Stimulated activated memory B cell treated with anti-CD40 and anti-IgM and Interleukin-4, amounts not matched to agents 10 μg/mL and 1 μg/mL and 100 μg/mL, for 72 hours (primary cell): ENCODE measurements around the gene AKR1C3.
"Not testable (repeated sequence)": the region's sequence is repeated elsewhere in the genome, so short reads cannot be mapped to it uniquely, and the experiment has no call there.

Source experiments
- ATAC-seq: fragments of 150-1000 bp; cut with Tn5 transposase; 2 replicates; pipeline ENCODE4 v1.10.0; 2021
- H3K27ac Mint-ChIP-seq: one replicate; pipeline ENCODE4 v1.8.0; 2022; ENCODE audit warnings: mild to moderate bottlenecking, mixed read lengths
- H3K27me3 Mint-ChIP-seq: one replicate; pipeline ENCODE4 v1.8.0; 2022; ENCODE audit warnings: mixed read lengths
- H3K36me3 Mint-ChIP-seq: one replicate; pipeline ENCODE4 v1.8.0; 2022; ENCODE audit warnings: mixed read lengths
- H3K4me1 Mint-ChIP-seq: one replicate; pipeline ENCODE4 v1.8.0; 2022; ENCODE audit warnings: mixed read lengths
- H3K4me3 Mint-ChIP-seq: one replicate; pipeline ENCODE4 v1.8.0; 2022; ENCODE audit warnings: mild to moderate bottlenecking, moderate library complexity, mixed read lengths
- H3K9me3 Mint-ChIP-seq: one replicate; pipeline ENCODE4 v1.8.0; 2022; ENCODE audit warnings: mixed read lengths

The AKR1C3 gene

GRCh38 chr10:5076615-5077014, 17.6 kb upstream of the AKR1C3 start:
- Mint-ChIP-seq H3K27ac (no peak overlapping the region), H3K9me3 (peaks cover 3% of the 10 kb centered on the region), H3K36me3 (no peaks in the 10 kb centered on the region), H3K4me1 (no peaks in the 10 kb centered on the region), H3K4me3 (no peak overlapping the region), H3K27me3 (no peaks in the 10 kb centered on the region)
- ATAC-seq: no peak

- no peaks in the 10 kb centered on the region for H3K9me3 Mint-ChIP-seq
- H3K27me3 Mint-ChIP-seq: no peaks in the 10 kb centered on the region
- no peak for ATAC-seq
- H3K36me3 Mint-ChIP-seq: no peaks in the 10 kb centered on the region
- no peak overlapping the region for H3K27ac Mint-ChIP-seq
- H3K4me3 Mint-ChIP-seq: no peak overlapping the region
- no peaks in the 10 kb centered on the region for H3K4me1 Mint-ChIP-seq
These were observed 15.6 kb upstream of the AKR1C3 start for GRCh38 chr10:5078547-5079180.

- Mint-ChIP-seq H3K27me3 (no peaks in the 10 kb centered on the region), H3K4me3 (no peak overlapping the region), H3K4me1 (no peaks in the 10 kb centered on the region), H3K27ac (no peak overlapping the region), H3K9me3 (no peaks in the 10 kb centered on the region), H3K36me3 (no peaks in the 10 kb centered on the region)
- no peak for ATAC-seq
These were observed 14.8 kb upstream of the AKR1C3 start for GRCh38 chr10:5079306-5079830.

- H3K9me3 Mint-ChIP-seq: no peaks in the 10 kb centered on the region
- H3K27me3 Mint-ChIP-seq: no peaks in the 10 kb centered on the region
- no peak overlapping the region for H3K4me3 Mint-ChIP-seq
- no peaks in the 10 kb centered on the region for H3K4me1 Mint-ChIP-seq
- no peak for ATAC-seq
- no peak overlapping the region for H3K27ac Mint-ChIP-seq
- H3K36me3 Mint-ChIP-seq: no peaks in the 10 kb centered on the region
These were observed 14.4 kb upstream of the AKR1C3 start for GRCh38 chr10:5079836-5080235.

GRCh38 chr10:5081091-5081490, 13.1 kb upstream of the AKR1C3 start:
- Mint-ChIP-seq H3K27me3 (no peaks in the 10 kb centered on the region), H3K9me3 (peaks cover 5% of the 10 kb centered on the region), H3K36me3 (no peaks in the 10 kb centered on the region), H3K27ac (no peak overlapping the region), H3K4me3 (no peak overlapping the region), H3K4me1 (no peaks in the 10 kb centered on the region)
- ATAC-seq: no peak

GRCh38 chr10:5088703-5089261, 5.4 kb upstream of the AKR1C3 start:
- H3K4me3 Mint-ChIP-seq: no peak overlapping the region
- no peak overlapping the region for H3K27ac Mint-ChIP-seq

GRCh38 chr10:5089865-5090264, 4.3 kb upstream of the AKR1C3 start:
- no peak for ATAC-seq

More at GRCh38 chr10:5088703-5089261, 5.4 kb upstream of the AKR1C3 start:
- no peaks in the 10 kb centered on the region for H3K4me1 Mint-ChIP-seq
- H3K27me3 Mint-ChIP-seq: peaks cover 12% of the 10 kb centered on the region
- peaks cover 14% of the 10 kb centered on the region for H3K9me3 Mint-ChIP-seq
- H3K36me3 Mint-ChIP-seq: no peaks in the 10 kb centered on the region
- no peak for ATAC-seq

DNA sequence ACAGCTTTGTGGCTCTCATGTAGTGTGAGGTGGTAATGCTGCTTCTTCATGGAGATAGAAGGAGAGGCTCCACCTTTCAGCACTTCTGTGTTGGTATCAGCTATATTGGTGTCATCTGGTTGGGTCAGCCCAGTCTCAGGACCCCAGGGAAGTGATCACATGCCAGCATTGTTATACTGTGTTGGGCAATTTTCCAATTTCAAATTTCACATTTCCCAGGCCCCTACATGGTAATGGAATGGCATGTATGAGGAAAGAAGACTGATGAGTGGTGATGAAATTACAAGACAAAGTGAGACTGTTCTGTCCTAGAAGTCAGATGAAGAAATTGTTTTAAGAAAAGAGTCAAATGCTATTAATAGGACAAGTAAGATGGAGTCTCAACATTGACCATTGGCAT, 3.7 kb upstream of the AKR1C3 start:
- H3K9me3 Mint-ChIP-seq: peaks cover 14% of the 10 kb centered on the region

More at GRCh38 chr10:5089865-5090264, 4.3 kb upstream of the AKR1C3 start:
- no peak overlapping the region for H3K27ac Mint-ChIP-seq
- no peaks in the 10 kb centered on the region for H3K36me3 Mint-ChIP-seq
- H3K27me3 Mint-ChIP-seq: peaks cover 12% of the 10 kb centered on the region
- no peak overlapping the region for H3K4me3 Mint-ChIP-seq
- no peaks in the 10 kb centered on the region for H3K4me1 Mint-ChIP-seq
- H3K9me3 Mint-ChIP-seq: peaks cover 14% of the 10 kb centered on the region

GRCh38 chr10:5091196-5091595, 3.0 kb upstream of the AKR1C3 start:
- Mint-ChIP-seq H3K27ac (no peak overlapping the region), H3K36me3 (no peaks in the 10 kb centered on the region), H3K4me3 (no peak overlapping the region), H3K27me3 (peaks cover 12% of the 10 kb centered on the region), H3K9me3 (peaks cover 9% of the 10 kb centered on the region), H3K4me1 (no peaks in the 10 kb centered on the region)
- no peak for ATAC-seq

More for the DNA sequence above, 3.7 kb upstream of the AKR1C3 start:
- Mint-ChIP-seq H3K4me1 (no peaks in the 10 kb centered on the region), H3K4me3 (no peak overlapping the region), H3K36me3 (no peaks in the 10 kb centered on the region), H3K27ac (no peak overlapping the region), H3K27me3 (peaks cover 12% of the 10 kb centered on the region)
- ATAC-seq: no peak

DNA sequence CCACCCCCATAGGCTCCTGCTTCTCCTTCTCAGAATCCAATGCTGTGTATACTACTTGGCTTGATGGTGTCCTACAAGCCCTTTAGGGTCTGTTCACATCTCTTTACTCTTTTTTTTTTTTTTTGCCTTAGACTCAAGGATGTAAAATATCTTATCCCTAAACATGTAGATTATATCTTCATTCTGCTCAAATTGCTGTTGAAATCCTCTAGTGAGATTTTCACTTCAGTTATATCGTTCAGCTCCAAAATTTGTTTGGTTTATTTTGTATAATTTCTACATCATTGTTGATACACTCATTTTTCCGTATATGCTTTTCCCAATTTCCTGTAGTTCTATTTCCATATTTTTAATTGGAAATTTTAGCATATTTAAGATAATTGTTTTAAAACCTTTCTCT, 1.8 kb upstream of the AKR1C3 start:
- Mint-ChIP-seq H3K36me3 (no peaks in the 10 kb centered on the region), H3K27me3 (peaks cover 12% of the 10 kb centered on the region), H3K9me3 (peaks cover 6% of the 10 kb centered on the region), H3K27ac (no peak overlapping the region), H3K4me3 (no peak overlapping the region), H3K4me1 (no peaks in the 10 kb centered on the region)
- no peak for ATAC-seq

DNA sequence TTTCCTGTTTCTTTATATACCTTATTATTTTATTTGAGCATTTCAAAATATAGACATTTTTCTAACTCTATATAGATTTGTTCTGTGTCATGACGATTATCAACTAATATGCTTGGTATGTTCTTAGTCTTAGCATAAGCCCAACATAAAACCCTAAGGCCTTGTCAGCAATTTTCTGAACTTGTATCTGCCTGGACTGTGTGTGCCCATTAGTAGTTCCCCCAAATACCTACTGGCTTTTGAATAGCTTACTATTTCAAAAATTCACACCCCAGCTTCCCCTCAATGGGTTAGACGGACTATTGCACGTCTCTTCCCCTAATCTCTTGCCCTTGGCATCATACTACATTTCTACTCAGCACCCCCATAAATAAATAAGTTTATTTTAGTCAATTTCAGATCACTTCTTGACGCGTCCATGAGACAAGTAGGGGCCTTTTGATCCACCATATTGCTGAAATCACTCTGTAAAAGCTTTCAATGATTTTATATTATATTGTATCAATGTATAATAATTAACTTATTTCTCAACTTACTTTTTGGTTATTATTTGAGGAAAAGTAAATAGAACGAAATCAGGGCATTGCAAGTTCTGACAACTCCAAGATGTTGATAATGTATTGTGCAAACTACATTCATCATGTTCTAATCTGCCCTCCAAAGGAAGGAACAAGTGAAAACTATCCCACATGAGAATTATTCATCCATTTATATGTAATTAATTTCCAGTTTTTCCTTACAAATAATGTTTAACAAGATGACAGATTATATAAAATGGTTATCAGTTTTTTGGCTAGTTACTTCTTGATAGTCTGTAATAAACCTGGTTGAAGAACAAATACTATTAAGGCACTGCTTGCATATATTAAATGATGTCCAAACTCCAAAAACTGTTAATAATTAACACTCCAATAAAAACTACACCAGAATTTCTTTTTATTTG, 1.1 kb upstream of the AKR1C3 start:
- Mint-ChIP-seq H3K4me3 (no peak overlapping the region), H3K9me3 (peaks cover 6% of the 10 kb centered on the region), H3K27ac (no peak overlapping the region), H3K4me1 (no peaks in the 10 kb centered on the region), H3K36me3 (no peaks in the 10 kb centered on the region), H3K27me3 (peaks cover 5% of the 10 kb centered on the region)
- no peak for ATAC-seq

DNA sequence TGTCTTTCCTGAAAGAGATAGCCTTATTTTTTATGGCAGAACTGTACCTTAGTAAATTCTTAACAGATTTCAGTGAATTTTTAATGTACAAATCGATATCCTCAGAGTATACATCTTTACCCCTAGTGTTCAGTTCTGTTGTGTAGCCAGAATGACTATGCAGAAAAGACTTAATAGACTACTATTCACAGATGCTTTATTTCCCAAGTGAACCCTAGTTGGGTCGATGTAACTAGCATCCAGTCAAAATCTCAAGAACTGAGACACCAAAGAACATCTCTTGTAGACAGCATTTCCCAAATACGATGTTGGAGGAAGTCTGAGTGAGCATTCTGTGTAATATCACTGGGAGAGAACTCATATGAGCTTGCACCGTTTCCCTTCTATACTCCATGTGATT, 1.5 kb downstream of the AKR1C3 start:
- ATAC-seq: no peak
- H3K27ac Mint-ChIP-seq: no peak overlapping the region
- H3K4me1 Mint-ChIP-seq: no peaks in the 10 kb centered on the region
- no peaks in the 10 kb centered on the region for H3K36me3 Mint-ChIP-seq
- H3K9me3 Mint-ChIP-seq: peaks cover 6% of the 10 kb centered on the region
- no peaks in the 10 kb centered on the region for H3K27me3 Mint-ChIP-seq
- no peak overlapping the region for H3K4me3 Mint-ChIP-seq

DNA sequence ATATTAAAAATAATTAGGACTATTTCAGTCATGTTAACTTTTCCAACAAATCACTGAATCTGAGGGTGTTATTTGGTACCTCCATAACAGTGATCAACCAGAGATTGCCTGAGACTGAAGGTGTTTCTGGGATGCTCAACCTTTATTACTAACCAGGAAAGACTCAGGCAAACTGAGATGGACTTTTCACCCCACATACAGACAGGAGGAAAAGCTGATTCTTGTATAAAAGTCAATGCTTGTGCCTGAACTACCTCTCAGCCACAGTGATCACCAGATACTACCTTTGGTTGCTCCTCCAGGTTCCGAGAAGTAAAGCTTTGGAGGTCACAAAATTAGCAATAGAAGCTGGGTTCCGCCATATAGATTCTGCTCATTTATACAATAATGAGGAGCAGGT, 1.9 kb downstream of the AKR1C3 start:
- Mint-ChIP-seq H3K4me1 (no peaks in the 10 kb centered on the region), H3K36me3 (no peaks in the 10 kb centered on the region), H3K27me3 (no peaks in the 10 kb centered on the region), H3K27ac (no peak overlapping the region), H3K4me3 (no peak overlapping the region), H3K9me3 (peaks cover 3% of the 10 kb centered on the region)
- ATAC-seq: no peak

- H3K36me3 Mint-ChIP-seq, H3K27ac Mint-ChIP-seq, H3K9me3 Mint-ChIP-seq, ATAC-seq, H3K4me1 Mint-ChIP-seq, H3K27me3 Mint-ChIP-seq, H3K4me3 Mint-ChIP-seq: not testable (repeated sequence)
These were observed 8.3 kb downstream of the AKR1C3 start for GRCh38 chr10:5102479-5102878.

GRCh38 chr10:5103481-5103880, 9.3 kb downstream of the AKR1C3 start:
- ATAC-seq: no peak
- no peaks in the 10 kb centered on the region for H3K4me1 Mint-ChIP-seq
- no peaks in the 10 kb centered on the region for H3K36me3 Mint-ChIP-seq
- peaks cover 8% of the 10 kb centered on the region for H3K27me3 Mint-ChIP-seq
- H3K4me3 Mint-ChIP-seq: no peak overlapping the region
- no peak overlapping the region for H3K27ac Mint-ChIP-seq
- H3K9me3 Mint-ChIP-seq: no peaks in the 10 kb centered on the region
